Measurements from ENCODE around the gene IFRD1. TPM values are rescaled to one million over a fixed set of nuclear protein-coding genes. Genes with fewer than 3 reads are reported as not detected.

IFRD1 gene
- total and polyA plus RNA-seq, 8 donors, result 44.7 to 141 (median 72.6) TPM

DNA sequence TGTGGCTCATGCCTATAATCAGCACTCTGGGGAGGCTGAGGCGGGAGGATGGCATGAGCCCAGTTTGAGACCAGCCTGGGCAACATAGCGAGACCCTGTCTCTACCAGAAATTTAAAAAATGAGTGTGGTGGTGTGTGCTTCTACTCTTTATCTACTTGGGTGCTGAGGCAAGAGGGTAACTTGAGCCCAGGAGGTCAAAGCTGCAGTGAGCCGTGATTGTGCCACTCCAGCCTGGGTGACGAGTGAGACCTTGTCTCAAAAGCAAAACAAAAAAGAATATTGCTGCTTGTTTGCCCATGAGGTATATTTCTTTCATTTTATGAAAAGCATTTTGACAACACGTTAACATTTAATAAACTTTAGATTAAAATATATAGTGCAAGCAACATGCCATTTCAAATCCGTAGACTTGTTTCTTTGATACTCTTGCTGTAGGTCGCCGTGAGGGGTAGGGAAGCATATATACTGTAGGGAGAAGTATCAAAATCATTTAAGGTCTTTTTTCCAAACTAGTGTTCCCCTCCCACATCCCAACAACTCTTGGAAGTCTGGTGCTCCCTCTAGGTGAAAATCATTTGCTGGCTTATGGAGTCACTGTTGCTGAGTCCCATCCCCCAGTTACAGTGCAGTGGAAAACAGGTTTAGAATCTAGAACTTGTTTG, 26.3 kb downstream of the IFRD1 start:
- no peak overlapping the region for H3K4me3 ChIP-seq
- no peak for DNase-seq
- H3K27me3 ChIP-seq, result no peaks in the 10 kb centered on the region
- FAIRE-seq, result no peak
- peaks cover 0 to 7% (median 0%) of the 10 kb centered on the region in 3 donors for H3K4me1 ChIP-seq
- 88 to 95% methylated on average over 8 of the region's 8 CpGs for WGBS, 2 donors
- intact Hi-C loops (cut with DNase I), result no loop called here
- TF ChIP-seq, protein P1, sequence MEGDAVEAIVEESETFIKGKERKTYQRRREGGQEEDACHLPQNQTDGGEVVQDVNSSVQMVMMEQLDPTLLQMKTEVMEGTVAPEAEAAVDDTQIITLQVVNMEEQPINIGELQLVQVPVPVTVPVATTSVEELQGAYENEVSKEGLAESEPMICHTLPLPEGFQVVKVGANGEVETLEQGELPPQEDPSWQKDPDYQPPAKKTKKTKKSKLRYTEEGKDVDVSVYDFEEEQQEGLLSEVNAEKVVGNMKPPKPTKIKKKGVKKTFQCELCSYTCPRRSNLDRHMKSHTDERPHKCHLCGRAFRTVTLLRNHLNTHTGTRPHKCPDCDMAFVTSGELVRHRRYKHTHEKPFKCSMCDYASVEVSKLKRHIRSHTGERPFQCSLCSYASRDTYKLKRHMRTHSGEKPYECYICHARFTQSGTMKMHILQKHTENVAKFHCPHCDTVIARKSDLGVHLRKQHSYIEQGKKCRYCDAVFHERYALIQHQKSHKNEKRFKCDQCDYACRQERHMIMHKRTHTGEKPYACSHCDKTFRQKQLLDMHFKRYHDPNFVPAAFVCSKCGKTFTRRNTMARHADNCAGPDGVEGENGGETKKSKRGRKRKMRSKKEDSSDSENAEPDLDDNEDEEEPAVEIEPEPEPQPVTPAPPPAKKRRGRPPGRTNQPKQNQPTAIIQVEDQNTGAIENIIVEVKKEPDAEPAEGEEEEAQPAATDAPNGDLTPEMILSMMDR (IDR thresholded peaks at IDR 0.05), result no peak
- H3K9me3 ChIP-seq, result no peaks in the 10 kb centered on the region
- no peak overlapping the region for H3K27ac ChIP-seq
- peaks cover 0 to 54% (median 29%) of the 10 kb centered on the region in 3 donors for H3K36me3 ChIP-seq
- peak in 1 of 4 donors; percentile 5 for ATAC-seq

DNA sequence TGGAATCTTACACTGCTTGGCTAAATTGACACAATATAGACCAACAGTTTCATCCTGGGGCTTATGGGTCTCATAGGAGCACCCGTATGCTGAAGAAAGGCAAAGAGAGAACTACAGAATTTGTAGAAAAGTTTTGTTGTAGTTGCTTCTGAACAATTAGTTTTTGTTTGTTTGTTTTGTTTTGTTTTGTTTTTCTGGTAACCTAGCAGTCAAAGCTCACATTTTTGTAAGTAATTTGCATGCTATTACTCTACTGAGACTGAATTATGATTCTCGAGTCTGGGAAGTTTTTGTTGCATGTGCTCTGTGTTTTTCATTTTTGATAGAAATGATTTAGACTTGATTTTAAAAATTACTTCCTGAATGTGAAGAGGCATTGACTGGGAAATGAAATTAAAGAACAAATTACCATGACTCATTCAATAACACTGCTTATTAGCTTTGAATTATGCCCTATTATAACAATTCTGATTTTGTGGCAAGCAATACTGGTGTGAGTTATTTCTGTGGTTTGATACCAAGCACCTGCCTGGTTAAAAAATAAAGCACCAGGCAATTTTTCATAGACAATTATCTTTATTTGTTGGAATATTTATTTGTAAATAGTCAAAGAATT, 31.0 kb downstream of the IFRD1 start:
- intact Hi-C loops (cut with DNase I), result loop anchor here in 1 of 3 donors (10.0 kb wide), 1 partner anchor 736 kb away; no protein-coding TSS in a partner anchor
- Histone ChIP-seq H3K4me1 (peaks cover 0 to 21% (median 0%) of the 10 kb centered on the region in 3 donors), H3K36me3 (peaks cover 0 to 7% (median 3%) of the 10 kb centered on the region in 3 donors), H3K27me3 (no peaks in the 10 kb centered on the region), H3K27ac (peak overlapping the region in 2 of 4 donors; percentile 2 to 5), H3K4me3 (no peak overlapping the region), H3K9me3 (no peaks in the 10 kb centered on the region)
- ATAC-seq, result no peak
- no peak for DNase-seq
- 78 to 85% methylated on average over 2 of the region's 2 CpGs for WGBS, 2 donors
- no peak for FAIRE-seq
- TF ChIP-seq, protein P1 (IDR thresholded peaks at IDR 0.05), result no peak

DNA sequence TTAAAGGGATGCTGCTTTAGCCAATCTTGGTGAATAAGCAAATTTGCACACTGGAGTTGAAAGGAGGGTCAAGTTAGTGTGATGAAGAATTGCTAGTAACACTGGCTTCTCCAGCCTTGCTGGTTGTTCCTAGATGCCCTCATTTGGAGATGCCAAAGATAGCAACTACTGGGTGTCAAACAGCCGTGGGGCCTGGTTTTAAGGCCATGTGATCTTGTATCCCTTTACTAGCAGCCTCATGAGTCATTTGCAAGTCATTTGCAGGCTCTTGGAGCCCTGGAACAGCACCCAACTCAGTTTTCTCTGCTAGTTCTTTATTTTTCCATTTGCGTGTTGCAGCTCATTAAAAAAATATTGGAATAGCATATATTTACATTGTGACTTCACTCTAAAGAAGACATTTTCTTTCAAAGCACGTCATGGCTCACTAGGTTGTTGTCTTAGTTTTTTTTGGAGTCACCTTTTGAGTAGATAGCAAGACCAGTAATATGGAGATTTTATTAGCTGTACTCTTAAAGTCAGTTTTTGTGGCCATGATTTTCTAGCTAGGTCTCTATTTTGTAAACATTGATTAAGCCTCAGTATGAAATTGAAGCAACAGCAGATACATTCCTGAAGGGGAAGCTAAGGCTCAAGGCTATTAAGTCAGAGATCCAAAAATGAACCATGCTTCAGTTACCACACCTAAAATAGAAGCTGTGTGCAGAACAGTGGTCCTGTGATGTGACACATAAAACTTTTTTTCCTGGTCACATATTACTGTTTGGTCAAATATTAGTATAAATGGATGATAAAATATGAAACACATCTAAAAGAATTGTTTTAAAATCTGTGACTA, 31.8 kb downstream of the IFRD1 start:
- Histone ChIP-seq H3K4me3 (no peak overlapping the region), H3K4me1 (peaks cover 0 to 21% (median 0%) of the 10 kb centered on the region in 3 donors), H3K27ac (peak overlapping the region in 2 of 4 donors; percentile 2 to 25), H3K27me3 (no peaks in the 10 kb centered on the region), H3K9me3 (no peaks in the 10 kb centered on the region), H3K36me3 (no peaks in the 10 kb centered on the region)
- peak; percentile 54 to 76 (median 64) for ATAC-seq
- intact Hi-C loops (cut with DNase I), result loop anchor here in 1 of 3 donors (10.0 kb wide), 1 partner anchor 737 kb away; no protein-coding TSS in a partner anchor
- DNase-seq, result peak in 1 of 6 donors; percentile 28
- WGBS, 2 donors, result 45 to 51% methylated on average over 3 of the region's 3 CpGs
- TF ChIP-seq, protein P1 (IDR thresholded peaks at IDR 0.05), result no peak
- no peak for FAIRE-seq

DNA sequence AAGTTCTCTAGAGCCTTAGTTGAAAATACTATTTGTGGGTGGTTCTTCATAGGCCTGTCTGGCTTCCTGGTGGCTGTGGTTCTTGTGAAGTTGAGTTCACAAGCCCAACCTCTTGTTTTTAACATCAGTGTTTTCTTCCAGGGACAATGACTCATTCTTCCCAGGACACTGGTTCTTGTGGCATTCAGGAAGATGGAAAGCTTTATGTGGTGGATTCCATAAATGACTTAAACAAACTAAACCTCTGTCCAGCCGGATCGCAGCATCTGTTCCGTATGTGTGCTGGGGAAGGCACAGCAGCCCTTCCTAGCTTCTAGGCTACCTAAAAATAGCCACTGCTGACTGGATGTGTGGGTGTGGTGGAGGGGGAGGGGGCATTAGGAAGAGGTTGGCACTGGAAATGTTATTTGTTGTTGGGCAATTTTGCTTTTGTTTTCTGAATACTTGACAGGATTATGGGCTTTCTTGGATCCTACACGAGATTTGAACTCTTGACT, 34.5 kb downstream of the IFRD1 start:
- FAIRE-seq (no peak), ATAC-seq (peak; percentile 28 to 65 (median 46)), DNase-seq (no peak)
- Histone ChIP-seq H3K27me3 (no peaks in the 10 kb centered on the region), H3K36me3 (no peaks in the 10 kb centered on the region), H3K4me1 (peaks cover 0 to 21% (median 0%) of the 10 kb centered on the region in 3 donors), H3K9me3 (no peaks in the 10 kb centered on the region), H3K4me3 (no peak overlapping the region), H3K27ac (peak overlapping the region in 1 of 4 donors; percentile 23)
- TF ChIP-seq, protein P1 (IDR thresholded peaks at IDR 0.05), result no peak
- WGBS, 2 donors, result 75 to 81% methylated on average over 4 of the region's 4 CpGs
- intact Hi-C loops (cut with DNase I), result loop anchor here in 1 of 3 donors (10.0 kb wide), 1 partner anchor 740 kb away; no protein-coding TSS in a partner anchor
